Mesenchymal stem cell (in vitro differentiated cells and primary cell): ENCODE data around the gene DNAI4.

Source experiments
- DNase-seq: peaks from one replicate; pipeline ENCODE4 v3.0.0-alpha.2; 2013
- H2AFZ ChIP-seq: one replicate; pipeline ENCODE4 v1.6.1; 2013; ENCODE audit warnings: low read depth, mild to moderate bottlenecking, control low read depth, inconsistent platforms, low read length, moderate library complexity
- H2AK5ac ChIP-seq: 2 replicates; pipeline ENCODE4 v1.6.1; 2013; ENCODE audit warnings: low read length, moderate library complexity, mild to moderate bottlenecking, inconsistent platforms; ENCODE audit not compliant: severe bottlenecking
- H2BK120ac ChIP-seq: one replicate; pipeline ENCODE4 v1.6.1; 2013; ENCODE audit warnings: low read depth, mild to moderate bottlenecking, inconsistent platforms, low read length, moderate library complexity
- H2BK12ac ChIP-seq, 2 experiments: one replicate each; pipeline ENCODE4 v1.6.1; 2013; ENCODE audit warnings: inconsistent platforms in 2 of 2, low read length in 2 of 2, mild to moderate bottlenecking in 2 of 2, moderate library complexity in 2 of 2, control low read depth in 1 of 2
- H2BK15ac ChIP-seq: one replicate; pipeline ENCODE4 v1.6.1; 2013; ENCODE audit warnings: mild to moderate bottlenecking, low read depth, inconsistent platforms; ENCODE audit not compliant: poor library complexity, severe bottlenecking
- H2BK5ac ChIP-seq: 2 replicates; pipeline ENCODE4 v1.6.1; 2013; ENCODE audit warnings: low read depth, mild to moderate bottlenecking, low read length, control low read depth, inconsistent platforms; ENCODE audit not compliant: poor library complexity, severe bottlenecking
- H3K14ac ChIP-seq, 2 experiments: one replicate each; pipeline ENCODE4 v1.6.1; 2013; ENCODE audit warnings: inconsistent platforms in 2 of 2, low read length in 2 of 2, control low read depth in 1 of 2, mild to moderate bottlenecking in 1 of 2, moderate library complexity in 1 of 2
- H3K18ac ChIP-seq, 2 experiments: one replicate each; pipeline ENCODE4 v1.6.1; 2013; ENCODE audit warnings: inconsistent platforms in 2 of 2, low read length in 2 of 2, control low read depth in 1 of 2, low read depth in 1 of 2, mild to moderate bottlenecking in 1 of 2
- H3K23ac ChIP-seq, 2 experiments: one replicate each; pipeline ENCODE4 v1.6.1; 2013; ENCODE audit warnings: inconsistent platforms in 2 of 2, low read length in 2 of 2, mild to moderate bottlenecking in 2 of 2, moderate library complexity in 2 of 2, control low read depth in 1 of 2
- H3K27ac ChIP-seq: 2 replicates; pipeline ENCODE4 v1.5.1; 2013; ENCODE audit warnings: mild to moderate bottlenecking, moderate library complexity, low read length, control low read depth, inconsistent platforms; ENCODE audit not compliant: poor library complexity, severe bottlenecking
- H3K27me3 ChIP-seq, 2 experiments: 2 replicates each; pipeline versions ENCODE4 v1.6.1 to v1.7.0; 2013; ENCODE audit warnings: low read length in 2 of 2, mild to moderate bottlenecking in 2 of 2, moderate library complexity in 2 of 2, control low read depth in 1 of 2, inconsistent platforms in 1 of 2; ENCODE audit not compliant: control insufficient read depth in 1 of 2, insufficient read depth in 1 of 2
- H3K36me3 ChIP-seq, 2 experiments: 2 replicates each; pipeline versions ENCODE4 v1.6.1 to v1.7.0; 2013; ENCODE audit warnings: low read length in 2 of 2, control low read depth in 1 of 2, inconsistent platforms in 1 of 2, low read depth in 1 of 2, mild to moderate bottlenecking in 1 of 2; ENCODE audit not compliant: insufficient read depth in 2 of 2, control insufficient read depth in 1 of 2
- H3K4ac ChIP-seq, 2 experiments: one replicate each; pipeline ENCODE4 v1.6.1; 2013; ENCODE audit warnings: inconsistent platforms in 2 of 2, low read length in 2 of 2, mild to moderate bottlenecking in 2 of 2, moderate library complexity in 2 of 2, control low read depth in 1 of 2, low read depth in 1 of 2
- H3K4me1 ChIP-seq: 2 replicates; pipeline ENCODE4 v1.6.1; 2013; ENCODE audit warnings: low read depth, low read length, control low read depth; ENCODE audit not compliant: control insufficient read depth, insufficient read depth
- H3K4me2 ChIP-seq: 2 replicates; pipeline ENCODE4 v1.6.1; 2013; ENCODE audit warnings: low read length, mild to moderate bottlenecking, inconsistent platforms; ENCODE audit not compliant: poor library complexity, severe bottlenecking
- H3K4me3 ChIP-seq, 2 experiments: 2 replicates each; pipeline versions ENCODE4 v1.5.1 to v1.7.0; 2013; ENCODE audit warnings: low read length in 2 of 2, mild to moderate bottlenecking in 2 of 2, control low read depth in 1 of 2, low read depth in 1 of 2; ENCODE audit not compliant: insufficient read depth in 1 of 2
- H3K79me1 ChIP-seq: replicated peaks from 2 replicates; pipeline ENCODE4 v1.6.1; 2013; ENCODE audit warnings: mild to moderate bottlenecking, control low read depth, low read length, inconsistent platforms; ENCODE audit not compliant: poor library complexity, severe bottlenecking
- H3K9ac ChIP-seq: 2 replicates; pipeline ENCODE4 v1.7.0; 2013; ENCODE audit warnings: mild to moderate bottlenecking, low read length, moderate library complexity
- H3K9me3 ChIP-seq: 2 replicates; pipeline ENCODE4 v1.7.0; 2013; ENCODE audit warnings: mild to moderate bottlenecking, low read length; ENCODE audit not compliant: control insufficient read depth
- H4K8ac ChIP-seq: one replicate; pipeline ENCODE4 v1.6.1; 2013; ENCODE audit warnings: inconsistent platforms, mild to moderate bottlenecking, low read length, moderate library complexity
- H4K91ac ChIP-seq: one replicate; pipeline ENCODE4 v1.6.1; 2013; ENCODE audit warnings: mild to moderate bottlenecking, low read length, inconsistent platforms
- WGBS: methylation state at CpG from one replicate; pipeline ENCODE4 v1.1.7; 2013; ENCODE audit warnings: mixed read lengths; 5-methylcytosine and 5-hydroxymethylcytosine counted together

Gene DNAI4

DNA sequence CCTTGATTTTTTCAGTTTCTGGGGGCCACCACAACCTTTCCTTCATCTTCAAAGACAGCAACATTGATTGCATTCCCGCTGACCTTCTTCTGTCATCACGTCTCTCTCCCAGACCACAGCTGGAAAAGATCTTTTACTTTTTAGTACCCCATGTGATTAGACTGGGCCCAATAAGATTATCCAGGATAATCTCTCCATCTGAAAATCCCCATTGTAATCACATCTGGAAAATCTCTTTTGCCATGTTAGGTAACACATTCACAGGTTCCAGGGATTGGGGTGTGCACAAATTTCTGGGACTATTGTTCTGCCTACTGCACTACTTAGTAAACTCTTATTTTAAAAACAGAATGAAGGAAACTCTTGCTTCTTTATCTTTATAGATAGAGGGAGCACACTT lies 76.5 kb downstream of the DNAI4 start:
- Histone ChIP-seq H4K8ac (no peak overlapping the region), H2AK5ac (no peak overlapping the region), H2BK12ac (no peak overlapping the region), H3K14ac (no peak overlapping the region), H3K4me3 (no peak overlapping the region), H3K18ac (no peak overlapping the region), H3K4ac (no peak overlapping the region), H3K23ac (no peak overlapping the region), H3K9me3 (no peaks in the 10 kb centered on the region), H3K79me1 (no peaks in the 10 kb centered on the region), H3K4me2 (no peak overlapping the region), H2BK120ac (no peak overlapping the region), H3K9ac (no peak overlapping the region), H3K27ac (no peak overlapping the region), H4K91ac (no peak overlapping the region), H3K4me1 (no peaks in the 10 kb centered on the region), H3K27me3 (no peaks in the 10 kb centered on the region), H2BK15ac (no peak overlapping the region), H3K36me3 (peaks cover 0 to 3% of the 10 kb centered on the region in 2 experiments), H2AFZ (no peak overlapping the region), H2BK5ac (no peak overlapping the region)
- no peak for DNase-seq
- 90% methylated on average over 2 of the region's 2 CpGs for WGBS

DNA sequence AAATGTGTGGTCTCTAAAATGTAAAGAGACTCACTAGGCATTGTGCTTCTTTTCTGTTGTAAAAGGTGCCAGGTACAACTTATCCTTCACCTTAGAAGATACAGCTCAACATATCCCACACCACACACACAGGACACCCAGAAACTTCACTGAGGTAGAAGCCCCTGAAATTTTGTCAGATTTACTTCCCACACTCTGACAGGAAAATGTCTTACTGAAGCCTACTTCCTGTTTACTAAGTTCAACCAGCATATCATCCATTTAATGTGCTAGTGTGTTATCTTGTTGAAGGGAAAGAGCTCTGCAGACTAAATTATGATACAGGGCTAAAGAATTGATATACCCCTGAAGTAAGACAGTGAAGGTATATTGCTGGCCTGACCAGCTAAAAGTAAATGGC lies 83.7 kb downstream of the DNAI4 start:
- H3K23ac ChIP-seq = no peak overlapping the region
- H3K36me3 ChIP-seq = no peaks in the 10 kb centered on the region
- no peak overlapping the region for H3K14ac ChIP-seq
- no peaks in the 10 kb centered on the region for H3K4me1 ChIP-seq
- H2BK5ac ChIP-seq = no peak overlapping the region
- no peak overlapping the region for H3K18ac ChIP-seq
- DNase-seq = no peak
- no peak overlapping the region for H2BK12ac ChIP-seq
- no peaks in the 10 kb centered on the region for H3K9me3 ChIP-seq
- no peaks in the 10 kb centered on the region for H3K79me1 ChIP-seq
- no peak overlapping the region for H3K9ac ChIP-seq
- H3K4ac ChIP-seq = no peak overlapping the region
- H4K8ac ChIP-seq = no peak overlapping the region
- H2BK15ac ChIP-seq = no peak overlapping the region
- no peak overlapping the region for H3K27ac ChIP-seq
- H3K27me3 ChIP-seq = no peaks in the 10 kb centered on the region
- no peak overlapping the region for H4K91ac ChIP-seq
- H2BK120ac ChIP-seq = no peak overlapping the region
- no peak overlapping the region for H3K4me2 ChIP-seq
- no peak overlapping the region for H2AK5ac ChIP-seq
- H3K4me3 ChIP-seq = no peak overlapping the region
- no peak overlapping the region for H2AFZ ChIP-seq

DNA sequence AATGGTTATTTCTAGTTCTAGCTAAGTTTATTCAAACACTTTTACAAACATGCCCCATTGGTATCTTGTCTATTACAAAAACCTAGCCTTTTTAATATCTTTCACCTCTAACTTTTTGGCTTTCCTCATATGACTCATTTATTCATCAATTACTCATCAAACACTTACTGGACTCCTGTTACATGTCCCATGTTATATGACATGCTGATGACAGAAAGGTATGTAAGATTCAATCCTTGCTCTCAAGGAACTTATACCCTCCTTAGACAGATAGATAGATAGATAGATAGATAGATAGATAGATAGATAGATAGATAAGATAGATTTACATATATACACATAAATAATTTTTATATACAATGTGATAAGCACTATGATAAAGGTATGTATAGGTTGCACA lies 89.7 kb downstream of the DNAI4 start:
- no peaks in the 10 kb centered on the region for H3K4me1 ChIP-seq
- H2BK15ac ChIP-seq = no peak overlapping the region
- no peak overlapping the region for H2AK5ac ChIP-seq
- no peak overlapping the region for H2BK120ac ChIP-seq
- no peak overlapping the region for H2BK5ac ChIP-seq
- H4K8ac ChIP-seq = no peak overlapping the region
- H3K14ac ChIP-seq = no peak overlapping the region
- no peaks in the 10 kb centered on the region for H3K9me3 ChIP-seq
- H3K4me3 ChIP-seq = no peak overlapping the region
- H3K18ac ChIP-seq = no peak overlapping the region
- H3K27me3 ChIP-seq = no peaks in the 10 kb centered on the region
- no peak overlapping the region for H3K4ac ChIP-seq
- no peak overlapping the region for H3K27ac ChIP-seq
- H3K23ac ChIP-seq = no peak overlapping the region
- no peak overlapping the region for H3K9ac ChIP-seq
- no peak overlapping the region for H2AFZ ChIP-seq
- DNase-seq = no peak
- H3K36me3 ChIP-seq = peaks cover 0 to 8% of the 10 kb centered on the region in 2 experiments
- H4K91ac ChIP-seq = no peak overlapping the region
- H2BK12ac ChIP-seq = no peak overlapping the region
- no peaks in the 10 kb centered on the region for H3K79me1 ChIP-seq
- H3K4me2 ChIP-seq = no peak overlapping the region

DNA sequence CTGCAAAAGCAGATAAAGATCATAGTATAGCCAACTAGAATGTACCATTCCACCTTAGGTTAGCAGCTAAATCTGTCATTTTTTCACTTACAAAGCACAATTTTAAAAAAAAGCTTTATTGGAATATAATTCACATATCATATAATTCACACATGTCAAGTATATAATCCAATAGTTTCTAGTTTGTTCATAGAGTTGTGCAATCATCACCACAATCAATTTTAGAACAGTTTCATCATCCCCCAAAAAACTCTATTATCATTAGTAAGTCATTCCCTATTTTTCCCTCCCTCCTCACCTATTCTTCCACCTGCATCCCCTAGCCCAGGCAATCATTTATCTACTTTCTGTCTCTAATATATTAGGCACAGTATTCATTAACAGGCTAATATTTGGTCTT lies 91.5 kb downstream of the DNAI4 start:
- Histone ChIP-seq H3K9ac (no peak overlapping the region), H3K4me1 (no peaks in the 10 kb centered on the region), H2AFZ (no peak overlapping the region), H3K18ac (no peak overlapping the region), H4K8ac (no peak overlapping the region), H2BK12ac (no peak overlapping the region), H3K79me1 (no peaks in the 10 kb centered on the region), H2AK5ac (no peak overlapping the region), H2BK15ac (no peak overlapping the region), H3K4ac (no peak overlapping the region), H3K27me3 (no peaks in the 10 kb centered on the region), H3K23ac (no peak overlapping the region), H3K4me3 (no peak overlapping the region), H3K36me3 (peaks cover 0 to 8% of the 10 kb centered on the region in 2 experiments), H3K4me2 (no peak overlapping the region), H2BK120ac (no peak overlapping the region), H2BK5ac (no peak overlapping the region), H3K9me3 (no peaks in the 10 kb centered on the region), H3K27ac (no peak overlapping the region), H3K14ac (no peak overlapping the region), H4K91ac (no peak overlapping the region)
- no peak for DNase-seq
